Neural cell (in vitro differentiated cells): ENCODE data around the gene ZNF366. TPM values are rescaled to one million over a fixed set of nuclear protein-coding genes. Genes with fewer than 3 reads are reported as not detected.

ENCODE experiments used
- H2AFZ ChIP-seq: fragments of 200-600, 300-800 bp; sonication (generic), shearing (Covaris generic); 2 replicates; pipeline ENCODE4 v1.6.0; 2014; ENCODE audit warnings: low read depth, mild to moderate bottlenecking, antibody characterized with exemption, low read length, moderate library complexity
- H3F3A ChIP-seq: fragments of 200-600 bp; shearing (Covaris generic); 2 replicates; pipeline ENCODE4 v1.6.1; 2016; ENCODE audit warnings: mild to moderate bottlenecking, moderate library complexity, mixed read lengths, antibody characterized with exemption, low read length; ENCODE audit not compliant: insufficient read depth, poor library complexity, severe bottlenecking
- H3K27ac ChIP-seq: fragments of 200-600, 300-800 bp; sonication (generic), shearing (Covaris generic); 2 replicates; pipeline ENCODE4 v1.5.1; 2014; ENCODE audit warnings: mild to moderate bottlenecking, low read length, moderate library complexity
- H3K27me3 ChIP-seq: fragments of 300-800, 200-600 bp; sonication (generic), shearing (Covaris generic); 2 replicates; pipeline ENCODE4 v1.6.0; 2014; ENCODE audit warnings: mild to moderate bottlenecking, low read depth, low read length, moderate library complexity; ENCODE audit not compliant: insufficient read depth
- H3K36me3 ChIP-seq: fragments of 300-800, 200-600 bp; sonication (generic), shearing (Covaris generic); 2 replicates; pipeline ENCODE4 v1.5.1; 2014; ENCODE audit warnings: mild to moderate bottlenecking, antibody characterized with exemption, low read length, moderate library complexity; ENCODE audit not compliant: insufficient read depth
- H3K4me2 ChIP-seq: fragments of 300-800, 200-600 bp; sonication (generic), shearing (Covaris generic); 2 replicates; pipeline ENCODE4 v1.6.0; 2014; ENCODE audit warnings: mild to moderate bottlenecking, low read length
- H3K4me3 ChIP-seq: fragments of 300-800, 200-600 bp; sonication (generic), shearing (Covaris generic); 2 replicates; pipeline ENCODE4 v1.5.1; 2014; ENCODE audit warnings: mild to moderate bottlenecking, low read length, moderate library complexity
- H3K79me2 ChIP-seq: fragments of 200-600 bp; shearing (Covaris generic); replicated peaks from 2 replicates; pipeline ENCODE4 v1.6.0; 2014; ENCODE audit warnings: mild to moderate bottlenecking, low read length, moderate library complexity; ENCODE audit not compliant: insufficient read depth
- H3K9ac ChIP-seq: fragments of 300-800, 200-600 bp; sonication (generic), shearing (Covaris generic); 2 replicates; pipeline ENCODE4 v1.6.1; 2016; ENCODE audit warnings: mild to moderate bottlenecking, low read length, mixed read lengths
- H3K9me2 ChIP-seq: fragments of 200-600 bp; shearing (Covaris generic); 2 replicates; pipeline ENCODE4 v1.6.1; 2016; ENCODE audit warnings: mild to moderate bottlenecking, low read length, mixed read lengths; ENCODE audit not compliant: insufficient read depth
- H3K9me3 ChIP-seq: fragments of 200-600, 300-800 bp; sonication (generic), shearing (Covaris generic); 2 replicates; pipeline ENCODE4 v1.6.1; 2016; ENCODE audit warnings: mild to moderate bottlenecking, mixed run types, low read length, moderate library complexity, mixed read lengths
- H4K20me1 ChIP-seq: fragments of 200-600 bp; shearing (Covaris generic); 2 replicates; pipeline ENCODE4 v1.6.1; 2016; ENCODE audit warnings: mild to moderate bottlenecking, mixed run types; ENCODE audit not compliant: insufficient read depth
- CTCF ChIP-seq: fragments of 450-650 bp; IDR thresholded peaks from 2 replicates; pipeline ENCODE4 v1.5.1; 2014; ENCODE audit warnings: antibody characterized with exemption, mild to moderate bottlenecking, moderate library complexity; ENCODE audit not compliant: poor library complexity, severe bottlenecking
- EP300 ChIP-seq: fragments of 450-650 bp; conservative IDR thresholded peaks from 2 replicates; pipeline ENCODE4 v1.6.1; 2014; ENCODE audit warnings: antibody characterized with exemption, mild to moderate bottlenecking, moderate library complexity; ENCODE audit not compliant: poor library complexity, severe bottlenecking
- EZH2 ChIP-seq: fragments of 200-600, 300-800 bp; shearing (Covaris generic), sonication (generic); IDR thresholded peaks from 2 replicates; pipeline ENCODE4 v1.6.1; 2014; ENCODE audit warnings: antibody characterized with exemption, low read length, borderline replicate concordance, mild to moderate bottlenecking; ENCODE audit not compliant: insufficient read depth, poor library complexity, severe bottlenecking
- MXI1 ChIP-seq: fragments of 450-650 bp; conservative IDR thresholded peaks from 2 replicates; pipeline ENCODE4 v1.6.1; 2014; ENCODE audit warnings: antibody characterized with exemption, mild to moderate bottlenecking; ENCODE audit not compliant: poor library complexity, severe bottlenecking
- POLR2AphosphoS5 ChIP-seq: IDR thresholded peaks from 2 replicates; pipeline ENCODE4 v1.6.1; 2012
- RAD21 ChIP-seq: fragments of 450-650 bp; conservative IDR thresholded peaks from 2 replicates; pipeline ENCODE4 v1.6.1; 2014; ENCODE audit warnings: antibody characterized with exemption, mild to moderate bottlenecking, moderate library complexity
- REST ChIP-seq: IDR thresholded peaks from 2 replicates; pipeline ENCODE4 v1.6.1; 2012; ENCODE audit warnings: borderline replicate concordance
- SMC3 ChIP-seq: fragments of 450-650 bp; conservative IDR thresholded peaks from 2 replicates; pipeline ENCODE4 v1.6.1; 2014; ENCODE audit warnings: antibody characterized with exemption, mild to moderate bottlenecking, moderate library complexity; ENCODE audit not compliant: poor library complexity
- TAF1 ChIP-seq: IDR thresholded peaks from 2 replicates; pipeline ENCODE4 v1.6.1; 2012; ENCODE audit warnings: low read depth
- polyA plus RNA-seq: library from polyadenylated mRNA; depleted of rRNA; stranded (reverse); fragments of >200 nt; gene quantifications from 2 replicates; pipeline ENCODE4 v1.2.3, GENCODE V29; 2014

Gene ZNF366
- polyA plus RNA-seq, 1 donor from 2014 or later = not detected

- H3K9me2 ChIP-seq = no peaks in the 10 kb centered on the region
- no peak overlapping the region for H3K4me2 ChIP-seq
- no peak overlapping the region for H3K9ac ChIP-seq
- H3K79me2 ChIP-seq = no peaks in the 10 kb centered on the region
- H3K27ac ChIP-seq = no peak overlapping the region
- no peaks in the 10 kb centered on the region for H3K36me3 ChIP-seq
- TF ChIP-seq MXI1 (no peak), SMC3 (no peak), EP300 (no peak), REST (no peak)
- no peaks in the 10 kb centered on the region for H4K20me1 ChIP-seq
- no peaks in the 10 kb centered on the region for H3F3A ChIP-seq
- H3K27me3 ChIP-seq = no peaks in the 10 kb centered on the region
- no peaks in the 10 kb centered on the region for H3K9me3 ChIP-seq
- no peak overlapping the region for H3K4me3 ChIP-seq
- no peak overlapping the region for H2AFZ ChIP-seq
Measured at GRCh38 chr5:72454996-72455395, 52.2 kb downstream of the ZNF366 start.

- Histone ChIP-seq H3K36me3 (no peaks in the 10 kb centered on the region), H3K9ac (no peak overlapping the region), H3K9me3 (no peaks in the 10 kb centered on the region), H3K4me2 (no peak overlapping the region), H3K27ac (no peak overlapping the region), H3K79me2 (no peaks in the 10 kb centered on the region), H3F3A (no peaks in the 10 kb centered on the region), H4K20me1 (no peaks in the 10 kb centered on the region), H3K27me3 (no peaks in the 10 kb centered on the region), H3K9me2 (no peaks in the 10 kb centered on the region), H3K4me3 (no peak overlapping the region), H2AFZ (no peak overlapping the region)
- TF ChIP-seq EZH2 (no peak), CTCF (no peak), RAD21 (no peak), REST (no peak), POLR2AphosphoS5 (no peak), SMC3 (no peak), MXI1 (no peak), TAF1 (no peak), EP300 (no peak)
Measured at GRCh38 chr5:72453246-72453775, 53.9 kb downstream of the ZNF366 start.
